Suppressor macrophage treated with lipopolysaccharide for 1 hour (primary cell): ENCODE results near the gene HLX.

Source experiments
- DNase-seq, 3 donors: peaks; one replicate each; pipeline ENCODE4 v3.0.0-alpha.2; 2020 to 2022

The HLX gene

GRCh38 chr1:220926146-220926545, 46.9 kb downstream of the HLX start:
- DNase-seq: no peak

- no peak for DNase-seq
Measured at GRCh38 chr1:220927442-220927841, 48.2 kb downstream of the HLX start.

- DNase-seq: peak; percentile 35 to 81 (median 60)
Measured at GRCh38 chr1:220928320-220928719, 49.1 kb downstream of the HLX start.

- DNase-seq: peak in 2 of 3 donors; percentile 4 to 20
Measured at GRCh38 chr1:220928725-220929300, 49.6 kb downstream of the HLX start.

- no peak for DNase-seq
Measured at GRCh38 chr1:220929304-220929703, 50.1 kb downstream of the HLX start.
